HCT116 (cell line): ENCODE measurements around the gene LRRC75A. TPM values are rescaled to one million over a fixed set of nuclear protein-coding genes. Genes with fewer than 3 reads are reported as not detected.

Experiments used
- ATAC-seq: fragments of 200-7000 bp; cut with Tn5 transposase; 2 replicates; pipeline ENCODE4 v1.9.1; 2020; ENCODE audit warnings: mild to moderate bottlenecking, moderate library complexity
- BruUV-seq: library from RNA; stranded (reverse); fragments of 400-500 nt; replicated peaks from 2 replicates; lab custom pipeline; 2021; lab: Mats Ljungman, UMichigan
- CTCF ChIA-PET: fragments of 300-600 bp; sonication (Branson Sonifier 250); formaldehyde crosslinking; loops from one replicate; lab custom pipeline; 2021; ENCODE audit warnings: antibody characterized with exemption; lab: Charles Lee
- POLR2A ChIA-PET: fragments of 300-600, 350-600 bp; sonication (Branson Sonifier 250); formaldehyde crosslinking; loops from one replicate; lab custom pipeline; 2021; ENCODE audit warnings: antibody characterized with exemption; lab: Charles Lee
- RAD21 ChIA-PET, 2 experiments: fragments of 300-600 bp; sonication (Branson Sonifier 250); formaldehyde crosslinking; loops; one replicate each; lab custom pipeline; 2023; ENCODE audit warnings: low total read pairs in 2 of 2; ENCODE audit not compliant: uncharacterized antibody in 2 of 2, unreplicated experiment in 2 of 2, low non-redundant PET in 1 of 2; lab: Charles Lee
- DNase-seq: peaks from one replicate; pipeline ENCODE4 v3.0.0-alpha.2; 2010; ENCODE audit warnings: low read depth, low spot score
- H2AFZ ChIP-seq: fragments of 200-600 bp; shearing (Covaris generic), sonication (generic); 2 replicates; pipeline ENCODE4 v1.6.1; 2017; ENCODE audit warnings: low read depth, mixed run types, mixed read lengths, antibody characterized with exemption, low read length; ENCODE audit not compliant: poor library complexity, severe bottlenecking
- H3K27ac ChIP-seq: 2 replicates; pipeline ENCODE4 v1.5.1; 2012; ENCODE audit warnings: low read depth, low read length
- H3K27me3 ChIP-seq: fragments of 200-600 bp; sonication (generic); 2 replicates; pipeline ENCODE4 v1.6.1; 2016; ENCODE audit warnings: mixed run types, low read length, mixed read lengths; ENCODE audit not compliant: insufficient read depth
- H3K36me3 ChIP-seq, 2 experiments: fragments of 200-500 bp in 1 of 2; fragments of 200-600 bp in 1 of 2; sonication (Bioruptor generic) in 1 of 2; sonication (generic) in 1 of 2; 2 replicates each; pipeline versions ENCODE4 v1.5.1 to v1.6.1; 2014 to 2016; ENCODE audit warnings: low read length in 2 of 2, inconsistent platforms in 1 of 2, mixed read lengths in 1 of 2, mixed run types in 1 of 2; ENCODE audit not compliant: insufficient read depth in 2 of 2, control insufficient read depth in 1 of 2
- H3K4me1 ChIP-seq, 2 experiments: fragments of 200-600 bp in 1 of 2; sonication (generic) in 1 of 2; 2 replicates each; pipeline versions ENCODE4 v1.5.1 to v1.6.1; 2012 to 2017; ENCODE audit warnings: low read length in 2 of 2, inconsistent platforms in 1 of 2, mild to moderate bottlenecking in 1 of 2, mixed read lengths in 1 of 2, mixed run types in 1 of 2, moderate library complexity in 1 of 2; ENCODE audit not compliant: insufficient read depth in 2 of 2, control insufficient read depth in 1 of 2
- H3K4me2 ChIP-seq: fragments of 200-600 bp; sonication (generic); 2 replicates; pipeline ENCODE4 v1.6.1; 2017; ENCODE audit warnings: mixed run types, low read length, mixed read lengths
- H3K4me3 ChIP-seq, 2 experiments: fragments of 200-600 bp in 1 of 2; sonication (generic) in 1 of 2; replicated peaks in 1 of 2; 2 replicates each; pipeline ENCODE4 v1.5.1; 2011 to 2016; ENCODE audit warnings: low read length in 2 of 2, control low read depth in 1 of 2, low read depth in 1 of 2, mild to moderate bottlenecking in 1 of 2, mixed read lengths in 1 of 2, mixed run types in 1 of 2
- H3K79me2 ChIP-seq: fragments of 200-600 bp; sonication (generic); 2 replicates; pipeline ENCODE4 v1.6.1; 2017; ENCODE audit warnings: mild to moderate bottlenecking, mixed run types, low read length, moderate library complexity, mixed read lengths; ENCODE audit not compliant: insufficient read depth
- H3K9ac ChIP-seq: fragments of 200-600 bp; sonication (generic); 2 replicates; pipeline ENCODE4 v1.6.1; 2016; ENCODE audit warnings: low read length, mixed read lengths
- H3K9me2 ChIP-seq: fragments of 200-600 bp; sonication (generic), shearing (Covaris generic); 2 replicates; pipeline ENCODE4 v1.6.1; 2017; ENCODE audit warnings: mixed run types, mild to moderate bottlenecking, moderate library complexity; ENCODE audit not compliant: insufficient read depth
- H3K9me3 ChIP-seq, 2 experiments: fragments of 200-500 bp in 1 of 2; fragments of 200-600 bp in 1 of 2; sonication (Bioruptor generic) in 1 of 2; sonication (generic) in 1 of 2; 2 replicates each; pipeline ENCODE4 v1.6.1; 2014 to 2017; ENCODE audit warnings: low read length in 2 of 2, mixed read lengths in 2 of 2, inconsistent platforms in 1 of 2, low read depth in 1 of 2, mild to moderate bottlenecking in 1 of 2, mixed run types in 1 of 2, moderate library complexity in 1 of 2; ENCODE audit not compliant: control insufficient read depth in 1 of 2, insufficient read depth in 1 of 2
- H4K20me1 ChIP-seq: fragments of 200-600 bp; sonication (generic), shearing (Covaris generic); 2 replicates; pipeline ENCODE4 v1.6.1; 2017; ENCODE audit warnings: mixed run types, mild to moderate bottlenecking, moderate library complexity; ENCODE audit not compliant: insufficient read depth
- ATF3 ChIP-seq: IDR thresholded peaks from 2 replicates; pipeline ENCODE4 v1.6.1; 2012
- CBX3 ChIP-seq: IDR thresholded peaks from 2 replicates; pipeline ENCODE4 v1.6.1; 2012; ENCODE audit warnings: low read depth
- CEBPB ChIP-seq: IDR thresholded peaks from 2 replicates; pipeline ENCODE4 v1.6.1; 2012; ENCODE audit warnings: low read depth
- EGR1 ChIP-seq: IDR thresholded peaks from 2 replicates; pipeline ENCODE4 v1.6.1; 2012; ENCODE audit warnings: low read depth
- ELF1 ChIP-seq: IDR thresholded peaks from 2 replicates; pipeline ENCODE4 v1.6.1; 2012; ENCODE audit warnings: low read depth, borderline replicate concordance
- EZH2 ChIP-seq: fragments of 200-600 bp; sonication (generic); IDR thresholded peaks from 2 replicates; pipeline ENCODE4 v1.6.1; 2017; ENCODE audit warnings: antibody characterized with exemption, mixed run types
- EZH2phosphoT487 ChIP-seq: fragments of 200-600 bp; IDR thresholded peaks from 2 replicates; pipeline ENCODE4 v1.6.1; 2018; ENCODE audit warnings: antibody characterized with exemption, borderline replicate concordance
- MAX ChIP-seq: IDR thresholded peaks from 2 replicates; pipeline ENCODE4 v1.6.1; 2012
- POLR2A ChIP-seq: IDR thresholded peaks from 2 replicates; pipeline ENCODE4 v1.7.0; 2011; ENCODE audit warnings: borderline replicate concordance; ENCODE audit not compliant: insufficient read depth, insufficient read length; ENCODE audit errors: extremely low read depth
- RAD21 ChIP-seq: IDR thresholded peaks from 2 replicates; pipeline ENCODE4 v1.6.1; 2012; ENCODE audit warnings: low read depth, mild to moderate bottlenecking
- REST ChIP-seq: IDR thresholded peaks from 2 replicates; pipeline ENCODE4 v1.6.1; 2012; ENCODE audit warnings: low read depth
- SIN3A ChIP-seq: IDR thresholded peaks from 2 replicates; pipeline ENCODE4 v1.6.1; 2012; ENCODE audit warnings: low read depth
- TCF7L2 ChIP-seq: IDR thresholded peaks from 2 replicates; pipeline ENCODE4 v1.7.0; 2011; ENCODE audit warnings: borderline replicate concordance, inconsistent platforms; ENCODE audit not compliant: insufficient read depth, insufficient read length; ENCODE audit errors: extremely low read depth
- YY1 ChIP-seq: IDR thresholded peaks from 2 replicates; pipeline ENCODE4 v1.6.1; 2011; ENCODE audit warnings: low read length, low read depth, moderate library complexity, mild to moderate bottlenecking; ENCODE audit not compliant: insufficient replicate concordance; ENCODE audit errors: extremely low read depth
- ZBTB33 ChIP-seq: IDR thresholded peaks from 2 replicates; pipeline ENCODE4 v1.6.1; 2011; ENCODE audit warnings: mild to moderate bottlenecking, low read length, moderate library complexity; ENCODE audit not compliant: insufficient replicate concordance; ENCODE audit errors: extremely low read depth
- intact Hi-C: fragments of 100-400 bp; cut with micrococcal nuclease; formaldehyde crosslinking; loops from 2 replicates; pipeline ENCODE4 v1.10.0; 2022
- total RNA-seq: library from RNA; stranded (reverse); gene quantifications from one replicate; pipeline ENCODE4 v1.2.1, GENCODE V29; 2021; ENCODE audit not compliant: unreplicated experiment

The LRRC75A gene
- total RNA-seq, 1 experiment from 2014 or later = 2.3 TPM

GRCh38 chr17:16460796-16461605, 31.0 kb downstream of the LRRC75A start:
- CTCF ChIA-PET = no interaction called here
- TF ChIP-seq SIN3A = no peak
- no peak for TF ChIP-seq POLR2A
- TF ChIP-seq TCF7L2 = no peak
- TF ChIP-seq CEBPB = no peak
- no peak for TF ChIP-seq REST
- TF ChIP-seq YY1 = no peak
- no peak for TF ChIP-seq ATF3
- TF ChIP-seq EZH2 = no peak
- no peak for TF ChIP-seq EGR1
- TF ChIP-seq ELF1 = no peak
- no peak for TF ChIP-seq MAX
- TF ChIP-seq CBX3 = no peak
- TF ChIP-seq EZH2phosphoT487 = no peak
- no peak for TF ChIP-seq ZBTB33
- TF ChIP-seq RAD21 = no peak
- Histone ChIP-seq H3K9ac (no peak overlapping the region), H3K79me2 (no peaks in the 10 kb centered on the region), H3K27me3 (no peaks in the 10 kb centered on the region), H3K4me3 (no peak overlapping the region), H3K9me2 (no peaks in the 10 kb centered on the region), H3K9me3 (no peaks in the 10 kb centered on the region), H3K27ac (no peak overlapping the region), H3K36me3 (no peaks in the 10 kb centered on the region), H3K4me1 (peaks cover 8 to 25% of the 10 kb centered on the region in 2 experiments; a peak in 3 of 4 replicates), H2AFZ (no peak overlapping the region), H4K20me1 (no peaks in the 10 kb centered on the region), H3K4me2 (no peak overlapping the region)
- POLR2A ChIA-PET = interaction anchor here (6.9 kb wide), 1 partner anchor 21 kb away, joined by 29 read pairs; no protein-coding TSS in a partner anchor
- BruUV-seq = no TSS peak
- DNase-seq (no peak), ATAC-seq (no peak)
- RAD21 ChIA-PET = interaction anchor here in 1 of 2 experiments (0.6 kb wide), 1 partner anchor 255 kb away, joined by 3 read pairs; no protein-coding TSS in a partner anchor
- intact Hi-C loops = no loop called here
